A549 (cell line): ENCODE results near the gene SPINK4. TPM values are rescaled to one million over a fixed set of nuclear protein-coding genes. Genes with fewer than 3 reads are reported as not detected.

Source experiments
- ATAC-seq, 2 experiments: fragments of 200-7000 bp in 1 of 2; fragments of >200 bp in 1 of 2; cut with Nextera tagmentation in 1 of 2; cut with Tn5 transposase in 1 of 2; 3 replicates each; pipeline versions ENCODE4 v1.8.0 to v1.9.1; 2018 to 2020; ENCODE audit warnings: mild to moderate bottlenecking in 1 of 2, moderate library complexity in 1 of 2
- CTCF ChIA-PET: fragments of 300-600 bp; sonication (Branson Sonifier 250); formaldehyde crosslinking; extraction: SDS; loops from one replicate; lab custom pipeline; 2021; ENCODE audit warnings: antibody characterized with exemption, inconsistent platforms; lab: Yijun Ruan, JAX
- POLR2A ChIA-PET: fragments of 350-600 bp; formaldehyde crosslinking; extraction: SDS; loops from one replicate; lab custom pipeline; 2021; ENCODE audit warnings: antibody characterized with exemption, inconsistent platforms; lab: Yijun Ruan, JAX
- DNase-seq, 2 experiments: peaks; one replicate each; pipeline versions ENCODE4 v3.0.0 to v3.0.0-alpha.2; 2011 to 2016; ENCODE audit warnings: low read depth in 1 of 2, low spot score in 1 of 2
- FAIRE-seq: peaks from 2 replicates; lab custom pipeline; 2011; peaks lifted over from hg19 to GRCh38; lab: Jason Lieb, UNC
- H3K27ac ChIP-seq, 2 experiments: fragments of >200 bp; sonication (Bioruptor Twin); formaldehyde crosslinking; 3 replicates each; pipeline ENCODE4 v1.5.1; 2016 to 2017
- H3K4me1 ChIP-seq: fragments of >200 bp; sonication (Bioruptor Twin); formaldehyde crosslinking; 3 replicates; pipeline ENCODE4 v1.6.1; 2016
- H3K4me2 ChIP-seq: fragments of >200 bp; sonication (Bioruptor Twin); formaldehyde crosslinking; 3 replicates; pipeline ENCODE4 v1.6.1; 2016
- H3K4me3 ChIP-seq: fragments of >200 bp; sonication (Bioruptor Twin); formaldehyde crosslinking; 3 replicates; pipeline ENCODE4 v1.5.1; 2016
- H3K9me3 ChIP-seq: fragments of >200 bp; sonication (Bioruptor Twin); formaldehyde crosslinking; 3 replicates; pipeline ENCODE4 v1.6.1; 2016
- BHLHE40 ChIP-seq: IDR thresholded peaks from 2 replicates; pipeline ENCODE4 v1.6.1; 2012; ENCODE audit warnings: low read depth, low read length, inconsistent platforms
- CBX2 ChIP-seq: fragments of 200-600 bp; sonication (generic); IDR thresholded peaks from 2 replicates; pipeline ENCODE4 v1.6.1; 2016; ENCODE audit warnings: low read depth, mild to moderate bottlenecking, borderline replicate concordance
- CEBPB ChIP-seq, 2 experiments: fragments of >200 bp in 1 of 2; sonication (Bioruptor Twin) in 1 of 2; formaldehyde crosslinking in 1 of 2; IDR thresholded peaks; 2 replicates each; pipeline ENCODE4 v1.6.1; 2012 to 2016
- CHD2 ChIP-seq: fragments of 150-350 bp; IDR thresholded peaks from 2 replicates; pipeline ENCODE4 v1.6.1; 2014; ENCODE audit warnings: low read length; ENCODE audit not compliant: partially characterized antibody
- EHMT2 ChIP-seq: fragments of 200-600 bp; sonication (generic); IDR thresholded peaks from 2 replicates; pipeline ENCODE4 v1.6.1; 2016; ENCODE audit warnings: antibody characterized with exemption, low read depth, mild to moderate bottlenecking, moderate library complexity
- EP300 ChIP-seq, 2 experiments: fragments of >200 bp; sonication (Bioruptor Twin); formaldehyde crosslinking; IDR thresholded peaks; 2 replicates in 1 of 2; 3 replicates in 1 of 2; pipeline ENCODE4 v1.6.1; 2016 to 2017
- FOXS1 ChIP-seq: fragments of 250-450 bp; sonication (Bioruptor Pico); IDR thresholded peaks from 2 replicates; pipeline ENCODE4 v1.5.0; 2020; ENCODE audit warnings: mild to moderate bottlenecking, moderate library complexity
- GATA3 ChIP-seq: IDR thresholded peaks from 2 replicates; pipeline ENCODE4 v1.6.1; 2012; ENCODE audit warnings: borderline replicate concordance
- HES2 ChIP-seq: fragments of >200 bp; sonication (Bioruptor Twin); formaldehyde crosslinking; IDR thresholded peaks from 2 replicates; pipeline ENCODE4 v1.6.1; 2016
- HEYL ChIP-seq: fragments of 250-450 bp; sonication (Bioruptor Pico); IDR thresholded peaks from 2 replicates; pipeline ENCODE4 v1.8.0; 2021; ENCODE audit warnings: mild to moderate bottlenecking, moderate library complexity
- HOXA7 ChIP-seq: fragments of 250-450 bp; sonication (Bioruptor Pico); IDR thresholded peaks from 2 replicates; pipeline ENCODE4 v1.5.0; 2020; ENCODE audit warnings: mild to moderate bottlenecking, moderate library complexity
- HOXB13 ChIP-seq: fragments of 250-450 bp; sonication (Bioruptor Pico); IDR thresholded peaks from 2 replicates; pipeline ENCODE4 v1.5.0; 2020; ENCODE audit warnings: low read depth, mild to moderate bottlenecking, moderate library complexity
- JUNB ChIP-seq: fragments of >200 bp; sonication (Bioruptor Twin); formaldehyde crosslinking; IDR thresholded peaks from 2 replicates; pipeline ENCODE4 v1.6.1; 2016
- MAFK ChIP-seq: fragments of 450-650 bp; IDR thresholded peaks from 2 replicates; pipeline ENCODE4 v1.6.1; 2014; ENCODE audit not compliant: partially characterized antibody
- NFE2L2 ChIP-seq: fragments of 150-350 bp; conservative IDR thresholded peaks from 2 replicates; pipeline ENCODE4 v1.6.1; 2014; ENCODE audit warnings: low read length
- NPAS2 ChIP-seq: fragments of 250-450 bp; sonication (Bioruptor Pico); IDR thresholded peaks from 2 replicates; pipeline ENCODE4 v1.8.0; 2022; ENCODE audit warnings: mild to moderate bottlenecking, moderate library complexity, borderline replicate concordance
- NR3C1 ChIP-seq: fragments of >200 bp; sonication (Bioruptor Twin); formaldehyde crosslinking; IDR thresholded peaks from 3 replicates; pipeline ENCODE4 v1.6.1; 2017
- PHF8 ChIP-seq: fragments of 200-600 bp; sonication (generic); IDR thresholded peaks from 2 replicates; pipeline ENCODE4 v1.6.1; 2016; ENCODE audit warnings: low read depth, mild to moderate bottlenecking, antibody characterized with exemption, moderate library complexity, borderline replicate concordance
- RARB ChIP-seq: fragments of 250-450 bp; sonication (Bioruptor Pico); IDR thresholded peaks from 2 replicates; pipeline ENCODE4 v1.8.0; 2021; ENCODE audit warnings: mild to moderate bottlenecking, moderate library complexity
- RCOR1 ChIP-seq: fragments of 150-350 bp; IDR thresholded peaks from 2 replicates; pipeline ENCODE4 v1.6.1; 2014; ENCODE audit warnings: antibody characterized with exemption, low read length, low read depth
- RFX5 ChIP-seq: fragments of 450-650 bp; IDR thresholded peaks from 2 replicates; pipeline ENCODE4 v1.7.1; 2014; ENCODE audit warnings: antibody characterized with exemption, mild to moderate bottlenecking, moderate library complexity
- SMC3 ChIP-seq: fragments of >200 bp; sonication (Bioruptor Twin); formaldehyde crosslinking; IDR thresholded peaks from 3 replicates; pipeline ENCODE4 v1.6.1; 2018; ENCODE audit warnings: inconsistent platforms
- USF2 ChIP-seq: fragments of 450-650 bp; IDR thresholded peaks from 2 replicates; pipeline ENCODE4 v1.6.1; 2014; ENCODE audit warnings: antibody characterized with exemption
- ZC3H11A ChIP-seq: fragments of 450-650 bp; IDR thresholded peaks from 2 replicates; pipeline ENCODE4 v1.6.1; 2014; ENCODE audit warnings: antibody characterized with exemption, mild to moderate bottlenecking
- ZNF302 ChIP-seq: fragments of 250-450 bp; sonication (Bioruptor Pico); IDR thresholded peaks from 2 replicates; pipeline ENCODE4 v1.9.0; 2021; ENCODE audit warnings: inconsistent platforms, mild to moderate bottlenecking, moderate library complexity
- WGBS: methylation state at CpG from one replicate; pipeline ENCODE4 v1.1.6; 2017; ENCODE audit errors: missing lambda C conversion rate; 5-methylcytosine and 5-hydroxymethylcytosine counted together
- polyA plus RNA-seq, 4 experiments: library from polyadenylated mRNA; depleted of rRNA in 3 of 4; stranded (reverse); fragments of >200 nt; fragmentation: RNase III in 1 of 4; extraction: RNeasy Plus Mini Kit Qiagen cat#74134 plus additional on column Dnase treatment in 1 of 4; gene quantifications; 2 replicates in 3 of 4; 3 replicates in 1 of 4; pipeline ENCODE4 v1.2.3, GENCODE V29; 2011 to 2017
- TF ChIP-seq, protein P1 (sequence below): IDR thresholded peaks from 2 replicates; pipeline ENCODE4 v1.6.1; 2012; ENCODE audit warnings: low read depth, borderline replicate concordance
- TF ChIP-seq, protein P2 (sequence below): IDR thresholded peaks from 2 replicates; pipeline ENCODE4 v1.6.1; 2012

The SPINK4 gene
- polyA plus RNA-seq, 2 of the 4 experiments (the other 2 are of a cell fraction): not detected

GRCh38 chr9:33220681-33221567 is 19.0 kb upstream of the SPINK4 start:
- ATAC-seq: no peak
- POLR2A ChIA-PET: no interaction called here
- Histone ChIP-seq H3K27ac (peak overlapping the region in 1 of 2 experiments; percentile 2; a peak in 2 of 6 replicates), H3K4me2 (no peak overlapping the region), H3K4me1 (peaks cover 17% of the 10 kb centered on the region), H3K4me3 (no peak overlapping the region), H3K9me3 (no peaks in the 10 kb centered on the region)
- no peak for DNase-seq
- TF ChIP-seq NR3C1: no peak
- TF ChIP-seq HEYL: no peak
- no peak for TF ChIP-seq NPAS2 (CRISPR knock-in tag)
- no peak for TF ChIP-seq CBX2
- no peak for TF ChIP-seq RCOR1
- TF ChIP-seq PHF8: no peak
- no peak for TF ChIP-seq FOXS1 (CRISPR knock-in tag)
- TF ChIP-seq BHLHE40: no peak
- TF ChIP-seq ZC3H11A: no peak
- no peak for TF ChIP-seq USF2
- TF ChIP-seq HOXB13 (CRISPR knock-in tag): no peak
- no peak for TF ChIP-seq RARB (CRISPR knock-in tag)
- TF ChIP-seq SMC3: no peak
- no peak for TF ChIP-seq CEBPB (IDR thresholded peaks at IDR 0.05)
- no peak for TF ChIP-seq MAFK
- TF ChIP-seq EP300 (IDR thresholded peaks at IDR 0.05): no peak
- TF ChIP-seq, protein P1, sequence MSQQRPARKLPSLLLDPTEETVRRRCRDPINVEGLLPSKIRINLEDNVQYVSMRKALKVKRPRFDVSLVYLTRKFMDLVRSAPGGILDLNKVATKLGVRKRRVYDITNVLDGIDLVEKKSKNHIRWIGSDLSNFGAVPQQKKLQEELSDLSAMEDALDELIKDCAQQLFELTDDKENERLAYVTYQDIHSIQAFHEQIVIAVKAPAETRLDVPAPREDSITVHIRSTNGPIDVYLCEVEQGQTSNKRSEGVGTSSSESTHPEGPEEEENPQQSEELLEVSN: no peak
- TF ChIP-seq, protein P2, sequence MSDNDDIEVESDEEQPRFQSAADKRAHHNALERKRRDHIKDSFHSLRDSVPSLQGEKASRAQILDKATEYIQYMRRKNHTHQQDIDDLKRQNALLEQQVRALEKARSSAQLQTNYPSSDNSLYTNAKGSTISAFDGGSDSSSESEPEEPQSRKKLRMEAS: no peak
- TF ChIP-seq EHMT2: no peak
- CTCF ChIA-PET: interaction anchor here (0.9 kb wide), 1 partner anchor 138 kb away, joined by 3 read pairs; no protein-coding TSS in a partner anchor
- 80% methylated on average over 14 of the region's 14 CpGs for WGBS
- no peak for FAIRE-seq

GRCh38 chr9:33221568-33221884 is 18.4 kb upstream of the SPINK4 start:
- FAIRE-seq: no peak
- CTCF ChIA-PET: interaction anchor here (1.0 kb wide), 1 partner anchor 138 kb away, joined by 3 read pairs; no protein-coding TSS in a partner anchor
- DNase-seq: no peak
- Histone ChIP-seq H3K9me3 (no peaks in the 10 kb centered on the region), H3K4me2 (no peak overlapping the region), H3K27ac (peak overlapping the region in 1 of 2 experiments; percentile 2; a peak in 2 of 6 replicates), H3K4me1 (peaks cover 23% of the 10 kb centered on the region), H3K4me3 (no peak overlapping the region)
- TF ChIP-seq NPAS2 (CRISPR knock-in tag) (no peak), NFE2L2 (no peak), PHF8 (no peak), HOXA7 (CRISPR knock-in tag) (no peak), USF2 (no peak), HES2 (no peak), GATA3 (no peak), EHMT2 (no peak), HEYL (no peak), FOXS1 (CRISPR knock-in tag) (no peak), RFX5 (no peak), JUNB (no peak), CHD2 (no peak), ZNF302 (CRISPR knock-in tag) (no peak)
- 0 out of 6 replicates have a peak, but pooled peaks of 1 of the 2 experiments have one; percentile 15 for ATAC-seq
- POLR2A ChIA-PET: no interaction called here
- WGBS: 86% methylated on average over 3 of the region's 3 CpGs
